ENCODE results near the gene ATF7.
"Not testable (repeated sequence)": the region's sequence is repeated elsewhere in the genome, so short reads cannot be mapped to it uniquely, and the experiment has no call there.

The ATF7 gene

GRCh38 chr12:53485955-53486735 lies 140.0 kb downstream of the ATF7 start:
- in situ Hi-C loops (cut with HindIII; ENCODE audit: low sequenced_read_pairs): no loop called here

GRCh38 chr12:53484686-53485575 lies 141.3 kb downstream of the ATF7 start:
- in situ Hi-C loops (cut with HindIII; ENCODE audit: low sequenced_read_pairs): no loop called here

GRCh38 chr12:53483979-53484377 lies 142.2 kb downstream of the ATF7 start:
- in situ Hi-C loops (cut with HindIII; ENCODE audit: low sequenced_read_pairs): no loop called here

- in situ Hi-C loops (cut with HindIII; ENCODE audit: low sequenced_read_pairs): no loop called here
These were observed 142.8 kb downstream of the ATF7 start for GRCh38 chr12:53483225-53483978.

GRCh38 chr12:53482626-53483168 lies 143.5 kb downstream of the ATF7 start:
- in situ Hi-C loops (cut with HindIII; ENCODE audit: low sequenced_read_pairs): no loop called here

GRCh38 chr12:53481939-53482586 lies 144.1 kb downstream of the ATF7 start:
- in situ Hi-C loops (cut with HindIII; ENCODE audit: low sequenced_read_pairs): no loop called here

- in situ Hi-C loops (cut with HindIII; ENCODE audit: low sequenced_read_pairs): not testable (repeated sequence)
These were observed 144.7 kb downstream of the ATF7 start for GRCh38 chr12:53481458-53481857.

- in situ Hi-C loops (cut with HindIII; ENCODE audit: low sequenced_read_pairs): no loop called here
These were observed 145.4 kb downstream of the ATF7 start for GRCh38 chr12:53480491-53481442.

GRCh38 chr12:53479331-53479730 lies 146.9 kb downstream of the ATF7 start:
- in situ Hi-C loops (cut with HindIII; ENCODE audit: low sequenced_read_pairs): no loop called here

GRCh38 chr12:53478865-53479264 lies 147.3 kb downstream of the ATF7 start:
- in situ Hi-C loops (cut with HindIII; ENCODE audit: low sequenced_read_pairs): no loop called here

- in situ Hi-C loops (cut with HindIII; ENCODE audit: low sequenced_read_pairs): no loop called here
These were observed 149.4 kb downstream of the ATF7 start for GRCh38 chr12:53476769-53477209.

GRCh38 chr12:53474819-53475218 lies 151.4 kb downstream of the ATF7 start:
- in situ Hi-C loops (cut with HindIII; ENCODE audit: low sequenced_read_pairs): no loop called here

GRCh38 chr12:53474077-53474476 lies 152.1 kb downstream of the ATF7 start:
- in situ Hi-C loops (cut with HindIII; ENCODE audit: low sequenced_read_pairs): no loop called here

GRCh38 chr12:53472056-53472582 lies 154.1 kb downstream of the ATF7 start:
- in situ Hi-C loops (cut with HindIII; ENCODE audit: low sequenced_read_pairs): no loop called here

- in situ Hi-C loops (cut with HindIII; ENCODE audit: low sequenced_read_pairs): no loop called here
These were observed 157.9 kb downstream of the ATF7 start for GRCh38 chr12:53468282-53468681.

GRCh38 chr12:53467880-53468279 lies 158.3 kb downstream of the ATF7 start:
- in situ Hi-C loops (cut with HindIII; ENCODE audit: low sequenced_read_pairs): no loop called here

- in situ Hi-C loops (cut with HindIII; ENCODE audit: low sequenced_read_pairs): no loop called here
These were observed 159.1 kb downstream of the ATF7 start for GRCh38 chr12:53467082-53467481.

GRCh38 chr12:53466640-53467039 lies 159.5 kb downstream of the ATF7 start:
- in situ Hi-C loops (cut with HindIII; ENCODE audit: low sequenced_read_pairs): no loop called here

- in situ Hi-C loops (cut with HindIII; ENCODE audit: low sequenced_read_pairs): no loop called here
These were observed 160.5 kb downstream of the ATF7 start for GRCh38 chr12:53465679-53466078.

All from DLD1 (cell line).